ENCODE data around the gene DIPK1B.
A peak's percentile ranks its signal among the peaks of the same experiment; 100 is the strongest.

Gene DIPK1B

DNA sequence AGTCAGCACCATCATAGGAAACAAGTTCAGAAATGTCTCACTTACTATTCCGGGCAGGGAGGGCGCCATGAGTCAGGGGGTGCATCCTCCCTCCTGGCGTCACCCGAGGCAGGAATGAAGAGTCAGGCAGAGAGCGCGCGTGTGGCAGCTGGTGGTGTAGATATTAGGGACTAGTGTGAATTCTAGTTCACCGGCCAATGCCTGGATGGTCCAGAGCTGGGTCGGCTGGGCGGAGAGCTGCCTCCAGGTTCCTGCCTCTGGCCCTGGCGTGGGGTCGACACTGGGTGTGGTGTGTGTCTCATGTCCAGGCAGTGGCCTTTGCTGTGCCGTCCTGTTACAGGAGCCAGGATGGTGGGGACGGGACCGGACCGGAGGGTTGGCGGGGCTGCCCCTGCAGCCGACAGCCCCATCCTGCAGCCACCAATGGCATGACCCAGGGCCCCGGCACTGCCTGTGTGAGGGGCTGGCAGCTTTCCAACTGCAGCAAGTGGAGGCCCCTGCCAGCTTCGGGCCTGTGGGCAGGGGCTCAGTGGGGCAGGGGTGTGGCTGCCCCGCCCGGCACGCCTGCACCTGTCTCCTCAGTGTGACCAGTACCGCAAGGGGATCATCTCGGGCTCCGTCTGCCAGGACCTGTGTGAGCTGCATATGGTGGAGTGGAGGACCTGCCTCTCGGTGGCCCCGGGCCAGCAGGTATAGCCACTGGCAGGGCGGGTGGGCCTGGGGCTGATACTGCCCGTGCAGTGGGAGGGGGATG, 9.1 kb downstream of the DIPK1B start:
- DNase-seq = no peak

DNA sequence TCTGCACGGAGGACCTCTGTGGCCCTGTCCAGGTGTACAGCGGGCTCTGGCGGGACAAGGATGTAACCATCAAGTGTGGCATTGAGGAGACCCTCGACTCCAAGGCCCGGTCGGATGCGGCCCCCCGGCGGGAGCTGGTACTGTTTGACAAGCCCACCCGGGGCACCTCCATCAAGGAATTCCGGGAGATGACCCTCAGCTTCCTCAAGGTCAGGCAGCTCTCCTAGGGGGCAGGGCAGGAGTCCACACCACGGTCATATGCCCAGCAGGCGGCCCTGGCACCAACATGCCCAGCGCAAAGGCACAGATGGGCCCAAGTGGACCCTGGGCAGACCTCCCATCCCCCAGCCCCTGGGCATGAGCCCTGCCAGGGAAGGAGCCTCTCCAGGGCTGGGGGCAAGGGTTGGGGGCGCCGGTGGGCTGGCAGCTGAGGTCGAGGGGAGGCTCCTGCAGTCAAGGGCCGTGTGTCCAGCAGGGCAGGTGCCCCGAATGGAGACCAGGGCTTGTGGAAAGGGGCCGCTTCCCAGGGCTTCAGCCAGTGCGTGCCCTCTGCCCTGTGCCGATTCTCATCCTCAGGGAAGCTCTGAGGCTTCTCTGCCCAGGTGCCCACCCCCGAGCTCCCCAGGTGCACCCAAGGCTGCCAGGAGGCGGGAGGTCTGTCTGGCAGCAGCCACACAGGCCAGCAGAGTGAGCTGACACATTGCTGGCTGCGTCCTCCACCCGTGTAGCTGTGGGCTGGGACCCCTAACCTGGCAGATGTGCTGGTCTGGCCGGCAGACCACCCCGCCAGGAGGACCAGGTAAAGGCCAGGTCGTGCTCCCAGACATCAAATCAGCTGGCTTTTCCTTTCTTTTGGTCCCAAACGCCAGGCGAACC, 10.0 kb downstream of the DIPK1B start:
- DNase-seq = no peak

DNA sequence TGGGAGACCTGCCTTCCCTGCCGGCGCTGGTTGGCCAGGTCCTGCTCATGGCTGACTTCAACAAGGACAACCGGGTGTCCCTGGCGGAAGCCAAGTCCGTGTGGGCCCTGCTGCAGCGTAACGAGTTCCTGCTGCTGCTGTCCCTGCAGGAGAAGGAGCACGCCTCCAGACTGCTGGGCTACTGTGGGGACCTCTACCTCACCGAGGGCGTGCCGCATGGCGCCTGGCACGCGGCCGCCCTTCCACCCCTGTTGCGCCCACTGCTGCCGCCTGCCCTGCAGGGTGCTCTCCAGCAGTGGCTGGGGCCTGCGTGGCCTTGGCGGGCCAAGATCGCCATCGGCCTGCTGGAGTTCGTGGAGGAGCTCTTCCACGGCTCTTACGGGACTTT, 10.6 kb downstream of the DIPK1B start:
- DNase-seq = no peak

DNA sequence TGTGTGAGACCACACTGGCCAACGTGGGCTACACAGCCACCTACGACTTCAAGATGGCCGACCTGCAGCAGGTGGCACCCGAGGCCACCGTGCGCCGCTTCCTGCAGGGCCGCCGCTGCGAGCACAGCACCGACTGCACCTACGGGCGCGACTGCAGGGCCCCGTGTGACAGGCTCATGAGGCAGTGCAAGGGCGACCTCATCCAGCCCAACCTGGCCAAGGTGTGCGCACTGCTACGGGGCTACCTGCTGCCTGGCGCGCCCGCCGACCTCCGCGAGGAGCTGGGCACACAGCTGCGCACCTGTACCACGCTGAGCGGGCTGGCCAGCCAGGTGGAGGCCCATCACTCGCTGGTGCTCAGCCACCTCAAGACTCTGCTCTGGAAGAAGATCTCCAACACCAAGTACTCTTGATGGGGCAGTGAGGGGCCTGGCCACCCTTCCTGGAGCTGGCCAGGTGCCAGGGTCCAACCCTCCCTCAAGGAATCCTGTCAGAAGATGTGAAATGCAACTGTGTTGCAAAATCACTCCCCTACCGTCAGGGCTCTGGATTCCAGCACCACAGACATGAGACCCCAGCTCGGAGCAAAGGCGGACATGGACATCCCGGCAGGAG, 11.1 kb downstream of the DIPK1B start:
- no peak for DNase-seq

DNA sequence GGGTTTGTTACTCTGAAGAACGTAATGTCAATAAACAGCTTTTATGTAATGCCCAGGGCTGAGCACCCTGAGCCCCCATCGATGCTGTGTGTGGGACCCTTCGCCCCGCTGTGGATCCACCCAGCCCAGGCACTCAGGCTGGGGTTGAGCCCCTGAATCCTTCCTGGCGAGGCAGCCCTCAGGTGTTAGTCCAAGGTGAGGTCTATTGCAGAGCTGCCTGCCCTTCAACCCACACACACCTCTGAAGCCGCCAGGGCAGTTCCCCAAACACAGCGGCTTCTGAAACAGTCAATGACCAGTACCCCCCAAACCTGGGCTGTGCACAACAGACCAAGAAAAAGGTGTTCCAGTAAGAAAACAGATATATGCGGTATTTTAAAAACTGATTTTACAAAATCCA, 11.6 kb downstream of the DIPK1B start:
- DNase-seq = no peak

DNA sequence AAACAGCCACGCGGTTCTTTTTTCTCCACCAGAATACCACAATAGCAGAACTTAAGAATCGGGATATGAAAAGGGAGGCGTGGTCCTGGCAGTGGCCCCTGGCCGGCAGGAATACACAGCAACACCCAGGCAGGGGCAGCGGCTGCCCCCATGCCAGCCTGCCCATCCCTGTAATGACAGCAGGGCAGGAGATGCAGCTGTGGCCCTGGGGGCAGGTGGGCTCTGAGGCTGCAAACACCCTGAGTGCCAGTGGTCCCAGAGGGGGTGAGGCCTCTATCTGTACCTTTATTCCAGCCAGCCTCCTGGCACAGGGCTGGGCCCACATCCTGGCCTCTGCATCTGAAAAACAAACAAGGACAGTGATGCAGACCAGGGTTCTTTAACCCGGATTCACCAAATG, 12.4 kb downstream of the DIPK1B start:
- no peak for DNase-seq

DNA sequence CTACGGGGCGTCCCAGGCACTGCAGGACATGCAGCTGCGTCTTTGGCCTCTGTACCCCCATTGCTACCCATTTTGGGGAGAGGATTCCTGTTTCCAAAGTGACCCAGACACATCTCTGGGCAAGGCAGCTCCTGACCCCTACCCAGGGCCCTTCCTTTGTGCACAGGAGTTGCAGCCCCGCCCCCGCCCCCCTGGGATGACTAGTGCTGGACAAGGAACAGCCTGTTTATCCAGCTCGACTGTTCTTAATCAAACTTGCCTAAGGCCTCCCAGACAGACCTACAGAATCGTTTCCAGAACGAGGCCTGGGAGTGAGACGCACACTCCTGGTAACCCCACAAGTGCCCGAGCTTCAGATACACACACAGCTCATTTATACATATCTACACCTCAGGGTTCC, 13.2 kb downstream of the DIPK1B start:
- no peak for DNase-seq

DNA sequence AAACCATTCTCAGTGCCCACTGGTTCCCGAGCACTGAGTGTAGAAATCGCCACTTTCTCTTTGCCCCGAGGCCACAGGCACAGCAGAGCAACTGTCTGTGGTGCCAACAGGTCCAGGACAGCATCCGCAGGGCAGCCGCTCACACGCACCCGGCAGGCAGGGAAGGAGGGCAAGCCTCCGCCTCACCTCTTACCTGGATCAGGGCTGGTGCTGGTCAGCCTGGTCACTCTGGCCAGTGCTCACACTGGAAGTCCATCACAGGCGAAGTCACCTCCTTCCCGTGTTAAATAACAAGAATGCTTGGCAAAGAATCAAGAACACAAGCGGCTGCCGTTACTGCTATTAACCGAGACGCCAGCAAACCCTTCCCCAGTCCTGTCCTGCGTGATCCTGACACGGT, 13.7 kb downstream of the DIPK1B start:
- no peak for DNase-seq

DNA sequence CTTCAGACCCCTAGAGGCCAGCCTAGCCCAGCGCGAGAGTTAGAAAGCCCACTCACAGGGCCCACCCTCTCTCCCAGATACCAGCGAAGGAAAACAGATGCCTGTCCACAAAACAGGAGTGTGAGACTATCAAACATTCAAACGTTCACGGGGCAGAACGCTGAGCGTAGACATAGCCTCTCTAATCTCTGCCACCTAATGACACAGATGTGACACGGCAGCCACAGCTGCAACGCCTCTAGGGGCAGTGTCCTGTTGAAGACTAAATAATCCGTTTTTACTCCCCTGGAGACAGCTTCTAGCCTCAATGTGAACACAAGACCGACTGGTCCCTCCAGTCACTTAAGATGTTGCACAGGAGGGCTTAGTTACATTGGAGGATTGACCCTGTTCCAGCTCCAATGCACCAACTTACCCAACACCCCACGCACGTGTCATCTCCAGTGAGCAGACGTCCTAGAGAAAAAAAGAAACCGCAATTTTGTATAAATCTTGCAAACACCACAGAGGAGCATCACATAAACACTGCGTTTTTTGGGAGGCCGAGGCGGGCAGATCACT, 14.3 kb downstream of the DIPK1B start:
- peak in 1 of 2 donors; percentile 32 for DNase-seq

DNA sequence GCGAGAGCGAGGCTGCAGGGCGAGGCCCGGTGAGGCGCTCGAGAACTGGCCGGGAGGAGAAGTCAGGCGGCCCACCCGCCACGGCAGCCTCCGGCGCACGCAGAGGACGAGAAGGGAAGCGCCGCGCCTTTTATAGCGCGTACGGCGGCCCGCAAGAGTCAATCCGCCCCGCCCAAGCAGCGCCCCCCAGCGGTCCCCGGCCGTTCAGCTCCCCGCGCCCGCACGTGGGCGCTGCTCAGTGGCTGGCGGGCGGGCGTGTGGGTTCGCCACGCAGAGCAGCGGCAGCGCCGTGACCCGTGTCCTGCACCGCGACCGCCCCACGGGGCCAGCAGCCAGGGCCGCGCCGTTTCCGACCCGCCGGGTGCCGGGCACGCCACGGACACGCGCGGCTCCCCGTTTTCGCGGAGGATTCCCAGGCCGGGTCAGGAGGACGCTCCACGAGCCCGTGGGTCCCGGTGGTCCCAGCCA, 15.7 kb downstream of the DIPK1B start:
- DNase-seq = peak; percentile 93 to 94

DNA sequence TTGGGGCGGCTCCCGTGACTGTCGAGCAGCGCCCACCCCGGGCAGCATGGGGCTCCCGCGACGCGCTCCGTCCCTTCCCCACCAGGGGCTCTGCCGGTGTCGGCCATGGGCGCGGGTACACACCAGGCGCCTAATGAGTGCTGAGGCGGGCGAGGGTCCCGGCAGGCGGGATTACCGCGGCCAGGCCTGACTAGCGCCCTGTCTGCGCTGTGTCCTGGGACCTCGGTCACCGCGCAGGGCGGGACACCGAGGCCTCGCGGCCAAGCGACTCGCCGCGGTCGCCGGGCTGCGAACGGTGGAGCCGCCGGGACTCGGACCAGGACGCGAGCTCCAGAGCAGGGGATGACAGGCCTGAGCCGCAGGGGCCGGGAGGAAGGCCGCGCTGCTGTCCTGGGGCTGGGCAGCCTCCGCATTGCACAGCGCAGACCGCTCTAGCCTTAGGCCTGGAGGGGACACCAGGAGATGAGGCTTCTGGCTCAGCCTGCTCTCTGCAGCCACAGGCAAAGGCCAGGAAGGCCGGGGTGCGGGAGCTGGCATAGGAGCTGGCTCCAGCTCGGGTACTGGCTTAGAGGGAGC, 16.3 kb downstream of the DIPK1B start:
- DNase-seq = no peak

DNA sequence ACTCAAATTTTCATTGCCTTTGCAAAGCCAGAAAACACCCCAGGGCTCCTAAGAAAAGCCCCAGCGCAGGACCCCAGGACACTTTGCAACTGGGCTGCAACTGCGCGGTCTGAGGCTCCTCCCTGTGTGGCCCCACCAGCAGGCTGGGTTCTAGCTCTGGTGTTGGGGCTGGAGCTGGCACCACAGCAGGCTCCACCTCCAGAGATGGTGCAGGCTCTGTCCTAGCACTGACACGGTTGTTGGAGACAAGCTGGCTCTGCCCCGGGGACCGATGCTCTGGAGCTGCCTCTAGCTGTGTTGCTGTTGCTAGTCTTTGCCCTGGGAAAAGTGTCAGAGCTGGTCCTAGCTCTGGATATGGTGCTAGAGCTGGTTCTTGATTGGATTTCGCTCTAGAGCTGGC, 16.8 kb downstream of the DIPK1B start:
- no peak for DNase-seq

DNA sequence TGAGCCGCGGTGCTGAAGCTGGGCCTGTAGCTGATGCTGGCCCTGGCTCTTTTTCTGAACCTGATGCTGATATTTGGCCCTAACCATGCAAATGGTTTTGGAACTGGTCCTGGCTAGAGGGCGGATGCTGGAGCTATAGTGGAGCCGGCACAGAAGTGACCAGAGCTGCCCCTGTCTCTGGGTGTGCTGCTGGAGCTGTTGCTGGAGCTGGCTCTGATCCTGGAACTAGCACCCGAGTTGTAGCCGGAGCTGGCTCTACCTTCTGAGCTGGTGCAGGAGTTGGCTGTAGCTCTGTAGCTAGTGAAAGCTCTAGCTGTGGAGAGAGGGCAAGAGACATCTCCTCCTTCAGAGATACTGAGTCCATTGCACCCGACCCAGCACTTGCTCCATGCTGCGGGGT, 17.6 kb downstream of the DIPK1B start:
- DNase-seq = no peak

DNA sequence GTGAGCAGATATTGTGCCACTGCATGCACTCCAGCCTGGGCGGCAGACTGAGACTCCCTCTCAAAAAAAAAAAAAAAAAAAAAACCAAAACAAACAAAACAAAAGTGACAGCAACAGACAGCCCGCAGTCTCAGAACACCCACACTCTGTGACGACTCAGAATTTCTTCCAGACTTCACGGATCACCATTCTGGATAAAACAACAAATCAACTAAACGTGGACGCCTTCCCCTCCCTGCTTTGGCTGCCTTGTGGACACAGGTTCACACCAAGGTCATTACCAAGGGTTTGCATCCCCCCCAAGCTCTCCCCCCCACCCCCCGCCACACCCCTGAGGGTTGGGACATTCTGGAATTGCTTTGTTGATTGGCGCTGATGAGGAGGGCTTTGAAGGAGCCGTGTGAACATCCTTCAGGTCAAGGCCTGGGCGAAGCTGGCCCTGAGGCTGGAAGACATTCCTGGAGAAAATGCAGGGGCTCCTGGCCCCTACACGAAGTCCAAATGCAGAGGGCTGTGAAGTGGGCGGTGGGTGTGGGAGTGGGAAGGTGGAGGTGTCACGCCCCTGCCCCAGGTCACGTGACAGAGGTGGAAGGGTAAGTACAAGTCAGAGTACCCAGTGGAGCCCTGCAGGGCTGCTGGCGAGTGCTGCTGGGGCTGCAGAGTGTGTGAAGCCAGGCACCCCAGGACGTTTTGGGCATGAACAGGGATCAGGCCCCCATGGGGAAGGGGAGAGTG, 20.2 kb downstream of the DIPK1B start:
- no peak for DNase-seq

DNA sequence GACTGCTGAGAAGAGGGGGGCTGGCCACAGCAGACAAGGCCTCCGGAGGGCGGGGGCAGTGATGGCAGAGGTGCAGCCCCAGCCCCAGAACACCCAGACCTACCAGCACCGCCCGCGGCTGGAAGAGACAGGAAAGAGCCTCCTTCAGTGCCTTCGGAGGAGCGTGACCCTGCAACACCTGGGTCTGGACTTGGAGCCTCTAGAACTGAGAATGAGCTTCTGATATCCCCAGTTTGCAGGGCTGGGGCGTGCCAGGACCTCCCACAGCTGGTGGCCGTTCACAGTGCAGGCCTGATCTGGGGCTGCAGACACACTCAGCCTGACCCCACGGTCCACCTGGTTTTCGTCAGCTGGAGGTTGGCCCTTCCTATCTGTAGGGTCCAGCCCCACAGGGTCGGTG, 21.2 kb downstream of the DIPK1B start:
- DNase-seq = no peak

DNA sequence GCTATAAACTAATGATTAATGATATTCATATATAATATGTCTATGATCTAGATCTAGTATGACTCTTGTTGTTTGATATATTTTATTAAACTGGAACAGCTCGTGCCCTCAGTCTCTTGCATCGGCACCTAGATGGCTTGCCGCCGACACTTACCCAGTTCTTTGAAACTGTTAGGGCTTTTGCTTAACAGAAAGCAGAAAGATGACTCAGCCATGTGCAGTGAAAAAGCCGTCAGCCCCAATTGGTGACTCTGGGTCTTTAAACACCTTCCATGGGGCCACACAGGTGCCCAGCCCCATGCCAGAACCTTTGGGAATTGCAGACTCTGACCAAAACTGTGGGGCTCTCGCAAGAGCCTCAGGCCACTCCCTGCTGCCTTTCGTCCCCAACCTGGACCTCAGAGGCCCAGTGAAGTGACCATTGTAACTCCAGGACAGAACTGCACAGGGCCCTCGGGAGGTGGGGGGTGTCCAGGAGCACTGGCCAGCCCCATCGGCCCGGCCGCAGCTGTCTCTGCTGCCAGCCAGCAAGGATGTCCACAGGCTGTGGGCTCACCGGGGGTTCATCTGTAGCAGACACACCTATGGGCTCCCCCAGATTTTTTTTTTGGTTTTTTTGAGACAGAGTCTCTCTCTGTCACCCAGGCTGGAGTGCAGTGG, 22.6 kb downstream of the DIPK1B start:
- no peak for DNase-seq

DNA sequence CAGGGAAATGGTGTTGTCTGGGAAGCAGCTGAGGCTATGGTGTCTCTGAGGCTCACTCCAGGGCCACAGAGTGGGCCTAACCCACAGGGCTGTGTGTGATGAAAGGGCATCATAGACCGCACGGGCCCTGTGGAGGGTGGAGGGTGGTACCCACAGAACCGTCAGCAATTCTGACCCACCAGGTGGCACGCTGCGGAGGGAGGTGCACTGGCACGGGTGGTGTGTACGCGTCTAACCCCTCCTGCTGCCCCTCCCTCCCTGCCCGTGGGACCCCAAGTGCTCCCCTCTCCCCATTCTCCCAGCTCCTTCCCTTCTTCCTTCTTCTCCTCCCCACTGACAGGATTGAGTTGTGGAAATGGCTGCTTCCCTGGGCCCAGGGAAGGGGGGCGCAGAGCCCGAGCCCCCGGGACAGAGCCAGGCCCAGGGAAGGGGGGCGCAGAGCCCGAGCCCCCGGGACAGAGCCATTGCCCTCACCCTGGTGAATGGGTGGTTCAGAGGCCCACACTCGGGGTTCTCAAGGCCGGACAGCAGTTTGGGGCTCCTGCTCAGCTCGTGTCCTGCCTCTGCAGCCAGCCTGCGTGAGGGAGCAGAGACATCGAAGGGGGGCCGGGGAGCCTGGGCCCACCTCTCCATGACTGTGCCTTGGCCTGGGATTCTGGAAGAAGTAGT, 23.6 kb downstream of the DIPK1B start:
- DNase-seq = no peak

DNA sequence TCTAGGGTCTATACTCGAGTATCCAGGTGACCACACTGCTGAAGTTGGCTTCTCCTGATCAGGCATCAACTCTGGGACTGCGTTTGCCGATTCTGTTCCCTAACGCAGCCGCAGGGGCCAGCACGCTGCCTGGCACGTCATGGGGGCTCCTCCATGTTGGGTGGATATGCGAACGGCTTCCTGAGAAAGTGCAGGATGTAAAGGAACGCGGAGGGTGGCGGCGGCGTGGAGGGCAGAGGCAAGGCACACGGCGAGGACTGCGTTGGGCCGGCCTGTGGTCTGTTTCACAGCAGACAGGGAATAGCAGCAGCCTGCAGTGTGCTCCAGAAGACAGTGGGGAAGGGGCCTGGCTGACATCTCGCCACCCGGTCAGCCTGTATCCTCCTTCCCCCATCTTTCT, 26.6 kb downstream of the DIPK1B start:
- no peak for DNase-seq

DNA sequence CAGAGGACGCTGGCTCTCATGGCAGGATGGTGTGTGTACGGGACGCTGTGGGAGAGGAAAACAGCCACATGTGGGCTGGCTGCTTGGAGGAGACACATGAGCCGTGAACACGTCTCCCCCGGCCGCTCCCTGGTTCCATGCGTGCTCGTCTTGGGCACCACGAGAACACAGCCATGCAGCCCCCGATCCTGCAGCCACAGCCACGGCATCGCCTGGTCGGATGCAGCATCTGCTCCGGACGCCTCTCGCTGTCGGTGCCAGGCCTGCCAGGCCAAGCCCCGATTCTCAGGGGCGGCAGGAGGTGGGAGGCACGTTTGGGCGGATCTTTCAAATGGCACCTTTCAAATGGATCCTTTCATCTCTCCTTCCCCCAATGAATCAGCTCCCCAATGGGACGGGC, 27.1 kb downstream of the DIPK1B start:
- no peak for DNase-seq

DNA sequence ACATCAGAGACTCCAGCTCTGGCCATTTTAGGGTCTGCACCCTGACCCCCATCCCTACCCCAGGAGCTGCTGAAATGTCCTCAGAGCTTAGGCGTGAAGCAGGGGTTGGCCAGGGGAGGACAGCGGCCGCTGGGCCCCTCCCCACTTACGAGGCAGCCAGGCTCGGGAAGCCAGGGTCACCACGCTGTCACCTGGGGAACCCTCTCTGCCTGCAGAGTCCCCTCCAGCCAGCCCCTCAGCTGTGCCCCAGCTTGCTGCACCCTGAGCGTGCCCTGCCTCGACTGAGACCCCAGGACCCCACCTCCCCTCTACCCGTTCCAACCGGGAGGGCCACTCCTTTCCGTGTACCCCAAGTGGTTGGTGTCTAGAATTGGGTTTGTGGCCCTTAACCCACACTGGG, 27.7 kb downstream of the DIPK1B start:
- DNase-seq = no peak

DNA sequence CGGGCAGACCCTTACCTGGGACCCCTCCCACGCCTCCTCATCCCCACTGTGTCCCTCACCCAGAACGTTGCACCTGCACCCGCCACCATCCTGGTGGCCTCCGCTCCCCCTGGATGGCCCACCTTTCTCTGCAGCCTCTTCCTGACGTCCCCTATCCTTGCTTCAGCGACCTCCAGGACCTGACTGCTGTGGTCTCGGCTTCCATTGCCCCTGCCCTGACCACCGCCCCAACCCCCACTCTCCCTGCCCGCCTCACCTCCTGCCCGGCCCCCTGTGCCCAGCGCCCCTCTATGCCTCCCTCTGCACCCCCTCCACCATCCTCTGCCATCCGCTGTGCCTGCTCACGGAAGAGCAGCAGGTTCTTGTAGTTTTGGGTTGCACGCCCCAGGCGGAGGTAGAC, 28.1 kb downstream of the DIPK1B start:
- no peak for DNase-seq
